ENCODE results near the gene GCC1. TPM values are rescaled to one million over a fixed set of nuclear protein-coding genes. Genes with fewer than 3 reads are reported as not detected.

The GCC1 gene
- total and polyA plus RNA-seq, 2 donors = 7.3 to 11.4 TPM

GRCh38 chr7:127618775-127619174 lies 33.4 kb upstream of the GCC1 start:
- Histone ChIP-seq H3K9me3 (ENCODE audit: control insufficient read depth in 2 of 2, insufficient read depth in 1 of 2, low read length in 1 of 2) (no peaks in the 10 kb centered on the region), H3K4me3 (ENCODE audit: low read length in 2 of 2) (no peak overlapping the region), H3K36me3 (ENCODE audit: control insufficient read depth in 2 of 2, insufficient read depth in 2 of 2, low read length in 1 of 2) (no peaks in the 10 kb centered on the region), H3K4me1 (ENCODE audit: control insufficient read depth in 2 of 2, insufficient read depth in 2 of 2, low read length in 2 of 2) (peaks cover 0 to 8% of the 10 kb centered on the region in 2 donors), H3K27me3 (ENCODE audit: control insufficient read depth in 2 of 2, insufficient read depth in 1 of 2, low read length in 1 of 2) (peaks cover 10 to 42% of the 10 kb centered on the region in 2 donors), H3K27ac (ENCODE audit: low read depth in 1 of 2, low read length in 1 of 2) (no peak overlapping the region)
- WGBS = 86% methylated on average over 1 of the region's 1 CpG
- no peak for DNase-seq (ENCODE audit: low read depth in 6 of 9, low spot score in 9 of 9)

GRCh38 chr7:127618042-127618441 lies 32.6 kb upstream of the GCC1 start, which contains the start of gene PAX4:
Gene PAX4 (minus strand): TSS chr7:127618142. CDS start chr7:127615928, 2,214 bp downstream.
- DNase-seq (ENCODE audit: low read depth in 6 of 9, low spot score in 9 of 9) = no peak
- H3K27ac ChIP-seq (ENCODE audit: low read depth in 1 of 2, low read length in 1 of 2) = no peak within 1 kb of the TSS
- 56% methylated on average over 2 of the region's 2 CpGs for WGBS
- H3K4me3 ChIP-seq (ENCODE audit: low read length in 2 of 2) = no peak within 1 kb of the TSS
- peaks cover 10 to 42% of the 10 kb centered on the region in 2 donors for H3K27me3 ChIP-seq (ENCODE audit: control insufficient read depth in 2 of 2, insufficient read depth in 1 of 2, low read length in 1 of 2)
- no peaks in the 10 kb centered on the region for H3K36me3 ChIP-seq (ENCODE audit: control insufficient read depth in 2 of 2, insufficient read depth in 2 of 2, low read length in 1 of 2)
- peaks cover 0 to 8% of the 10 kb centered on the region in 2 donors for H3K4me1 ChIP-seq (ENCODE audit: control insufficient read depth in 2 of 2, insufficient read depth in 2 of 2, low read length in 2 of 2)
- H3K9me3 ChIP-seq (ENCODE audit: control insufficient read depth in 2 of 2, insufficient read depth in 1 of 2, low read length in 1 of 2) = no peaks in the 10 kb centered on the region

- H3K9me3 ChIP-seq (ENCODE audit: control insufficient read depth in 2 of 2, insufficient read depth in 1 of 2, low read length in 1 of 2) = no peaks in the 10 kb centered on the region
- no peaks in the 10 kb centered on the region for H3K36me3 ChIP-seq (ENCODE audit: control insufficient read depth in 2 of 2, insufficient read depth in 2 of 2, low read length in 1 of 2)
- no peak for DNase-seq (ENCODE audit: low read depth in 6 of 9, low spot score in 9 of 9)
- H3K27me3 ChIP-seq (ENCODE audit: control insufficient read depth in 2 of 2, insufficient read depth in 1 of 2, low read length in 1 of 2) = peaks cover 10 to 42% of the 10 kb centered on the region in 2 donors
- peaks cover 0 to 8% of the 10 kb centered on the region in 2 donors for H3K4me1 ChIP-seq (ENCODE audit: control insufficient read depth in 2 of 2, insufficient read depth in 2 of 2, low read length in 2 of 2)
- 97% methylated on average over 5 of the region's 5 CpGs for WGBS
- no peak overlapping the region for H3K27ac ChIP-seq (ENCODE audit: low read depth in 1 of 2, low read length in 1 of 2)
- H3K4me3 ChIP-seq (ENCODE audit: low read length in 2 of 2) = no peak overlapping the region
These were observed 31.3 kb upstream of the GCC1 start for GRCh38 chr7:127616724-127617123.

- no peak overlapping the region for H3K27ac ChIP-seq (ENCODE audit: low read depth in 1 of 2, low read length in 1 of 2)
- 95% methylated on average over 1 of the region's 1 CpG for WGBS
- H3K4me1 ChIP-seq (ENCODE audit: control insufficient read depth in 2 of 2, insufficient read depth in 2 of 2, low read length in 2 of 2) = no peaks in the 10 kb centered on the region
- peaks cover 0 to 14% of the 10 kb centered on the region in 2 donors for H3K27me3 ChIP-seq (ENCODE audit: control insufficient read depth in 2 of 2, insufficient read depth in 1 of 2, low read length in 1 of 2)
- H3K36me3 ChIP-seq (ENCODE audit: control insufficient read depth in 2 of 2, insufficient read depth in 2 of 2, low read length in 1 of 2) = no peaks in the 10 kb centered on the region
- no peak overlapping the region for H3K4me3 ChIP-seq (ENCODE audit: low read length in 2 of 2)
- DNase-seq (ENCODE audit: low read depth in 6 of 9, low spot score in 9 of 9) = no peak
- peaks cover 0 to 13% of the 10 kb centered on the region in 2 donors for H3K9me3 ChIP-seq (ENCODE audit: control insufficient read depth in 2 of 2, insufficient read depth in 1 of 2, low read length in 1 of 2)
These were observed 26.9 kb upstream of the GCC1 start for GRCh38 chr7:127612263-127612662.

GRCh38 chr7:127609297-127609696 lies 23.9 kb upstream of the GCC1 start:
- Histone ChIP-seq H3K27me3 (ENCODE audit: control insufficient read depth in 2 of 2, insufficient read depth in 1 of 2, low read length in 1 of 2) (peaks cover 0 to under 1% of the 10 kb centered on the region in 2 donors), H3K9me3 (ENCODE audit: control insufficient read depth in 2 of 2, insufficient read depth in 1 of 2, low read length in 1 of 2) (peaks cover 0 to 13% of the 10 kb centered on the region in 2 donors), H3K4me1 (ENCODE audit: control insufficient read depth in 2 of 2, insufficient read depth in 2 of 2, low read length in 2 of 2) (no peaks in the 10 kb centered on the region), H3K27ac (ENCODE audit: low read depth in 1 of 2, low read length in 1 of 2) (no peak overlapping the region), H3K36me3 (ENCODE audit: control insufficient read depth in 2 of 2, insufficient read depth in 2 of 2, low read length in 1 of 2) (no peaks in the 10 kb centered on the region), H3K4me3 (ENCODE audit: low read length in 2 of 2) (no peak overlapping the region)
- 98% methylated on average over 6 of the region's 6 CpGs for whole genome bisulfite sequencing
- DNase-seq (ENCODE audit: low read depth in 6 of 9, low spot score in 9 of 9) = no peak

GRCh38 chr7:127608446-127608845 lies 23.1 kb upstream of the GCC1 start:
- WGBS = 96% methylated on average over 6 of the region's 6 CpGs
- Histone ChIP-seq H3K27ac (ENCODE audit: low read depth in 1 of 2, low read length in 1 of 2) (no peak overlapping the region), H3K9me3 (ENCODE audit: control insufficient read depth in 2 of 2, insufficient read depth in 1 of 2, low read length in 1 of 2) (peaks cover 0 to 13% of the 10 kb centered on the region in 2 donors), H3K36me3 (ENCODE audit: control insufficient read depth in 2 of 2, insufficient read depth in 2 of 2, low read length in 1 of 2) (no peaks in the 10 kb centered on the region), H3K4me3 (ENCODE audit: low read length in 2 of 2) (no peak overlapping the region), H3K27me3 (ENCODE audit: control insufficient read depth in 2 of 2, insufficient read depth in 1 of 2, low read length in 1 of 2) (no peaks in the 10 kb centered on the region), H3K4me1 (ENCODE audit: control insufficient read depth in 2 of 2, insufficient read depth in 2 of 2, low read length in 2 of 2) (no peaks in the 10 kb centered on the region)
- DNase-seq (ENCODE audit: low read depth in 6 of 9, low spot score in 9 of 9) = no peak

GRCh38 chr7:127600885-127601284 lies 15.5 kb upstream of the GCC1 start:
- Histone ChIP-seq H3K4me1 (ENCODE audit: control insufficient read depth in 2 of 2, insufficient read depth in 2 of 2, low read length in 2 of 2) (no peaks in the 10 kb centered on the region), H3K27me3 (ENCODE audit: control insufficient read depth in 2 of 2, insufficient read depth in 1 of 2, low read length in 1 of 2) (no peaks in the 10 kb centered on the region), H3K4me3 (ENCODE audit: low read length in 2 of 2) (no peak overlapping the region), H3K9me3 (ENCODE audit: control insufficient read depth in 2 of 2, insufficient read depth in 1 of 2, low read length in 1 of 2) (peaks cover 0 to 4% of the 10 kb centered on the region in 2 donors), H3K27ac (ENCODE audit: low read depth in 1 of 2, low read length in 1 of 2) (no peak overlapping the region), H3K36me3 (ENCODE audit: control insufficient read depth in 2 of 2, insufficient read depth in 2 of 2, low read length in 1 of 2) (no peaks in the 10 kb centered on the region)
- no peak for DNase-seq (ENCODE audit: low read depth in 6 of 9, low spot score in 9 of 9)
- 90% methylated on average over 3 of the region's 3 CpGs for WGBS

GRCh38 chr7:127598318-127598717 lies 12.9 kb upstream of the GCC1 start:
- H3K9me3 ChIP-seq (ENCODE audit: control insufficient read depth in 2 of 2, insufficient read depth in 1 of 2, low read length in 1 of 2) = peaks cover 0 to 4% of the 10 kb centered on the region in 2 donors
- DNase-seq (ENCODE audit: low read depth in 6 of 9, low spot score in 9 of 9) = no peak
- 83% methylated on average over 6 of the region's 6 CpGs for WGBS
- H3K27ac ChIP-seq (ENCODE audit: low read depth in 1 of 2, low read length in 1 of 2) = no peak overlapping the region
- H3K4me1 ChIP-seq (ENCODE audit: control insufficient read depth in 2 of 2, insufficient read depth in 2 of 2, low read length in 2 of 2) = no peaks in the 10 kb centered on the region
- H3K27me3 ChIP-seq (ENCODE audit: control insufficient read depth in 2 of 2, insufficient read depth in 1 of 2, low read length in 1 of 2) = no peaks in the 10 kb centered on the region
- H3K4me3 ChIP-seq (ENCODE audit: low read length in 2 of 2) = no peak overlapping the region
- no peaks in the 10 kb centered on the region for H3K36me3 ChIP-seq (ENCODE audit: control insufficient read depth in 2 of 2, insufficient read depth in 2 of 2, low read length in 1 of 2)

- no peak overlapping the region for H3K4me3 ChIP-seq (ENCODE audit: low read length in 2 of 2)
- 98% methylated on average over 5 of the region's 5 CpGs for WGBS
- H3K4me1 ChIP-seq (ENCODE audit: control insufficient read depth in 2 of 2, insufficient read depth in 2 of 2, low read length in 2 of 2) = no peaks in the 10 kb centered on the region
These were observed 10.3 kb upstream of the GCC1 start for GRCh38 chr7:127595737-127596136.

More at GRCh38 chr7:127595737-127596136, 10.3 kb upstream of the GCC1 start:
- peaks cover 0 to 4% of the 10 kb centered on the region in 2 donors for H3K9me3 ChIP-seq (ENCODE audit: control insufficient read depth in 2 of 2, insufficient read depth in 1 of 2, low read length in 1 of 2)
- H3K27ac ChIP-seq (ENCODE audit: low read depth in 1 of 2, low read length in 1 of 2) = no peak overlapping the region
- H3K36me3 ChIP-seq (ENCODE audit: control insufficient read depth in 2 of 2, insufficient read depth in 2 of 2, low read length in 1 of 2) = peaks cover 11 to 13% of the 10 kb centered on the region in 2 donors
- no peaks in the 10 kb centered on the region for H3K27me3 ChIP-seq (ENCODE audit: control insufficient read depth in 2 of 2, insufficient read depth in 1 of 2, low read length in 1 of 2)
- no peak for DNase-seq (ENCODE audit: low read depth in 6 of 9, low spot score in 9 of 9)
